GM12875 (cell line): ENCODE results near the gene SEMA3C.

ENCODE experiments used
- H3K4me3 ChIP-seq: one replicate; pipeline ENCODE4 v1.5.1; 2011; ENCODE audit warnings: low read depth, low read length, control low read depth
- CTCF ChIP-seq: IDR thresholded peaks from 2 replicates; pipeline ENCODE4 v1.5.1; 2011; ENCODE audit warnings: low read depth, mild to moderate bottlenecking, control low read depth, inconsistent platforms, low read length, moderate library complexity, borderline replicate concordance; ENCODE audit not compliant: insufficient read depth

Gene SEMA3C

GRCh38 chr7:80902716-80903308 lies 16.0 kb downstream of the SEMA3C start:
- no peak for TF ChIP-seq CTCF
- H3K4me3 ChIP-seq = no peak overlapping the region

GRCh38 chr7:80902019-80902418 lies 16.8 kb downstream of the SEMA3C start:
- no peak for TF ChIP-seq CTCF
- no peak overlapping the region for H3K4me3 ChIP-seq

- no peak overlapping the region for H3K4me3 ChIP-seq
- TF ChIP-seq CTCF = no peak
These were observed 18.0 kb downstream of the SEMA3C start for GRCh38 chr7:80900583-80901576.

- no peak overlapping the region for H3K4me3 ChIP-seq
These were observed 21.8 kb downstream of the SEMA3C start for GRCh38 chr7:80896906-80897598.

GRCh38 chr7:80895056-80895455 lies 23.8 kb downstream of the SEMA3C start:
- no peak for TF ChIP-seq CTCF
- no peak overlapping the region for H3K4me3 ChIP-seq

More at GRCh38 chr7:80896906-80897598, 21.8 kb downstream of the SEMA3C start:
- TF ChIP-seq CTCF = no peak

- no peak for TF ChIP-seq CTCF
- no peak overlapping the region for H3K4me3 ChIP-seq
These were observed 27.6 kb downstream of the SEMA3C start for GRCh38 chr7:80891259-80891544.
